DMS 273 (cell line): ENCODE data around the gene CST1.

Experiments
- DNase-seq: peaks from one replicate; lab custom pipeline; 2025; ENCODE audit not compliant: unreplicated experiment; lab: John Stamatoyannopoulos, UW

Gene CST1

DNA sequence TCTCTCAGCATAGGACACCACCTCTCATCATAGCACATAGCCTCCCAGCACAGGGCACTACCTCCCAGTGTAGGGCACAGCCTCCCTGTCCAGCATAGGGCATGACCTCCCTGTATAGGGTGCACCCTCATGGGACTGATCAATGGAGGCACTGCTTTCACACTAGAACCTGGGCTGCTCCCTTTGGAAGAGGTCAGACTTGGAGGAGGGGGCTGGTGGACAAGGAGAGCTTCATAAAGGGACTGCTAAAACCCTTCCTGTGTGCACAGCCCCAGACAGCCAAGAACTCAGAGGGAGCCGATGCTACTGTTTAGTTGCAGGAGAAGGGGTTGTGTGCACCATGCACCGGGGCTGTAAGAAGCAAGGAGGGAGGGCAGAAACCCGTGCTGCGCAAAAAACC lies 40.0 kb downstream of the CST1 start:
- DNase-seq = no peak

- no peak for DNase-seq
These were observed 44.8 kb downstream of the CST1 start for GRCh38 chr20:23705895-23706294.

DNA sequence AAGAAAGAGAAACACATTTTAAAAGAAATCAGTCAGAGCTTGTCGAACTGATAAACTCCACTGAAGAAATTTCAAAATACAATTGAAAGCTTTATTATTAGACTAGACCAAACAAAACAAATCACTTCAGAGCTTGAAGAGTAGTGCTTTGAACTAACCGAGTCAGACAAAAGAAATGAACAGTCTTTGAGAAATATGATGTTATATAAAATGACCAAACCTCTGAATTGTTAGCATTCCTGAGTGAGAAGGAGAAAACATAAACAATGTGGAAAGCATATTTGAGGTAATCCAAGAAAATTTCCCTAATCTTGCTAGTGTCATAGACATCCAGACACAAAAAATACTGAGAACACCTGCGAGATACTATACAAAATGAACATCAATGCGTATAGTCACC lies 48.7 kb downstream of the CST1 start:
- DNase-seq = no peak

GRCh38 chr20:23700931-23701330 lies 49.8 kb downstream of the CST1 start:
- DNase-seq = no peak

DNA sequence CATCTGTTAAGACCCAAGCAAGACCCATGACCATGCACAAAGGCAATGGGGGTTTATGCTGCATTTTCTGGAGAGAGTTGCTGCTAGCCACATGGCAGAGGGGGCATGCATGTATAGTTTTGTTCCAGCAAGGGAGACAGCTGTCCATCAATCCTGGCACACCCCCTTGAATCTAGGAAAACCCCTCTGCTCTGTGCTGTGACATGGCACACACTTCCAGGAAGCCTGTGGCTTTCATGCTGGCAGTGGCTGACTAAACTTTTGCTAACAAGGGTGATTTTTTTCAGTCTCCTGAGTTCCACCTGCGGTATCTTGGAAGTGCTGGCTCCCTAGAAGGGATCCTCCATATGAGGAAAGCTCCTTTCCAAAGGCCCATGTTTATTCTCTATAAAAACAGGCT lies 52.8 kb downstream of the CST1 start:
- no peak for DNase-seq
